Uterus (tissue), 4 donors: ENCODE measurements around the gene GASK1A. TPM values are rescaled to one million over a fixed set of nuclear protein-coding genes. Genes with fewer than 3 reads are reported as not detected.

Experiments
- DNase-seq, 2 donors: peaks; one replicate each; pipeline ENCODE4 v3.0.0-alpha.2; 2019 to 2020
- H3K27ac ChIP-seq, 2 donors: fragments of 200-600 bp; sonication (generic); 1 replicate in 1 of 2; 2 replicates in 1 of 2; pipeline ENCODE4 v1.5.1; 2016 to 2018
- H3K27me3 ChIP-seq, 2 donors: fragments of 200-600 bp; sonication (generic); one replicate each; pipeline ENCODE4 v1.5.1; 2018 to 2019; ENCODE audit warnings: control low read depth in 1 of 2
- H3K36me3 ChIP-seq, 2 donors: fragments of 200-600 bp; sonication (generic); one replicate each; pipeline ENCODE4 v1.5.1; 2019; ENCODE audit warnings: control low read depth in 1 of 2
- H3K4me1 ChIP-seq, 2 donors: fragments of 200-600 bp; sonication (generic); one replicate each; pipeline ENCODE4 v1.5.1; 2018 to 2019; ENCODE audit warnings: control low read depth in 1 of 2
- H3K4me3 ChIP-seq, 2 donors: fragments of 200-600 bp; sonication (generic); 1 replicate in 1 of 2; 2 replicates in 1 of 2; pipeline ENCODE4 v1.5.1; 2018 to 2019; ENCODE audit warnings: mild to moderate bottlenecking in 1 of 2
- H3K9me3 ChIP-seq, 2 donors: fragments of 200-600 bp; sonication (generic); one replicate each; pipeline ENCODE4 v1.5.1; 2019; ENCODE audit warnings: control low read depth in 1 of 2
- POLR2A ChIP-seq, 2 donors: fragments of 450-650 bp; IDR thresholded peaks; one replicate each; pipeline ENCODE4 v1.6.1; 2016; ENCODE audit warnings: antibody characterized with exemption in 2 of 2, mild to moderate bottlenecking in 1 of 2, moderate library complexity in 1 of 2
- intact Hi-C: fragments of 100-400 bp; cut with DNase I; formaldehyde crosslinking; loops from one replicate; pipeline ENCODE4 v1.15.1; 2023; ENCODE audit warnings: low total_unique reads
- total RNA-seq, 4 donors: library from RNA; depleted of rRNA in 3 of 4; stranded (reverse); fragments of >200 nt in 3 of 4; gene quantifications; one replicate each; pipeline versions ENCODE4 v1.1.0 to v1.2.4, GENCODE V29; 2014 to 2023
- TF ChIP-seq, protein P1 (sequence below), 4 experiments: fragments of 200-600 bp in 2 of 4; fragments of 450-650 bp in 2 of 4; sonication (generic) in 2 of 4; IDR thresholded peaks; one replicate each; pipeline ENCODE4 v1.5.1; 2016 to 2019; ENCODE audit warnings: antibody characterized with exemption in 4 of 4, mild to moderate bottlenecking in 2 of 4, moderate library complexity in 1 of 4
- donor health status: DM: yes; HTN: yes; CAD: no.

GASK1A gene
- total RNA-seq, 4 donors from 2014 or later, result 26.3 to 65.8 (median 48.0) TPM

DNA sequence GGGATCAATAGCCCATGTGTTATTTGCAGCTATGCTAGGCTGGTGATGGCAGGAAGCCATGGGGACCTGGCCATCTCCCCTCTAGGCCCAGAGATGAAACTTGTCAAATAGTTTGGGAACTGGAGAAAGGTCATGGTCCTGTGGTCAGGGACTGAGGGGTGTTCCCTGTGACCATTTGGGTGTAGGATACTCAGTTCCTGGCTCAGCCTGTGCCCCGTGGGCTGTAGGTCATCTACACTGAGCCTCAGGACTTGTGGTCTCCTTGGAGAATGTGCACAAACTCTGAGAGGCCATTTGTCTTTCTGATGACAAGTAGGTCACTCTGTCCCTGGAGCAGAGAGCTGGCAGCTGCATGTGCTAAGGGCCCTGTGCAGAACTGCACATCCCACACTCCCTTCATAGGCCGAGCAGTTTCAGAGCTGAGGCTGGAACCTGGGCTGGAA lies 17.5 kb downstream of the GASK1A start:
- no peak for TF ChIP-seq POLR2A (IDR thresholded peaks at IDR 0.05)
- TF ChIP-seq, protein P1, sequence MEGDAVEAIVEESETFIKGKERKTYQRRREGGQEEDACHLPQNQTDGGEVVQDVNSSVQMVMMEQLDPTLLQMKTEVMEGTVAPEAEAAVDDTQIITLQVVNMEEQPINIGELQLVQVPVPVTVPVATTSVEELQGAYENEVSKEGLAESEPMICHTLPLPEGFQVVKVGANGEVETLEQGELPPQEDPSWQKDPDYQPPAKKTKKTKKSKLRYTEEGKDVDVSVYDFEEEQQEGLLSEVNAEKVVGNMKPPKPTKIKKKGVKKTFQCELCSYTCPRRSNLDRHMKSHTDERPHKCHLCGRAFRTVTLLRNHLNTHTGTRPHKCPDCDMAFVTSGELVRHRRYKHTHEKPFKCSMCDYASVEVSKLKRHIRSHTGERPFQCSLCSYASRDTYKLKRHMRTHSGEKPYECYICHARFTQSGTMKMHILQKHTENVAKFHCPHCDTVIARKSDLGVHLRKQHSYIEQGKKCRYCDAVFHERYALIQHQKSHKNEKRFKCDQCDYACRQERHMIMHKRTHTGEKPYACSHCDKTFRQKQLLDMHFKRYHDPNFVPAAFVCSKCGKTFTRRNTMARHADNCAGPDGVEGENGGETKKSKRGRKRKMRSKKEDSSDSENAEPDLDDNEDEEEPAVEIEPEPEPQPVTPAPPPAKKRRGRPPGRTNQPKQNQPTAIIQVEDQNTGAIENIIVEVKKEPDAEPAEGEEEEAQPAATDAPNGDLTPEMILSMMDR (IDR thresholded peaks at IDR 0.05), result no peak
- Histone ChIP-seq H3K27me3 (no peaks in the 10 kb centered on the region), H3K27ac (peak overlapping the region; percentile 60 to 86), H3K36me3 (no peaks in the 10 kb centered on the region), H3K9me3 (no peaks in the 10 kb centered on the region), H3K4me1 (peaks cover 13 to 30% of the 10 kb centered on the region in 2 donors), H3K4me3 (no peak overlapping the region)
- intact Hi-C loops, result no loop called here
- peak; percentile 65 to 76 for DNase-seq

DNA sequence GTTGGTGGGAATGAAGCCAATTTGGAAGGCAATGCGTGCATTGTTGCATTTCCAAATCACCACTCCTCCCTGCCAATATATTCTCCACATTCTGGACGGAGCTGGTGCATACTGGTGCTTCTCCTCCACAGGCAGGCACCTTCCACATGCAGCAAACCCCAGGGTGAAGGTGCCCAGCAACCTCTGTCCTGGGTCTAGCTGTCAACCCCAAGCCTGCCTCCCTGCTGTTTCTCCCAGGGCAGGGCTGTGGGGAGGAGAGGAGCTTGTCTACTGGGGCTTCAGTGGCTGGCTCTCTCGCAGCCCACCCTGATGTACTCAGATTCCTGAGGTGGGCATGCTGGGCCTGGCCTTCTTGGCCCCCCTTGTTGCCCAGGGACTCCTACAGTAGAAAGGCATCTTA lies 20.1 kb downstream of the GASK1A start:
- intact Hi-C loops, result no loop called here
- H3K36me3 ChIP-seq, result no peaks in the 10 kb centered on the region
- TF ChIP-seq POLR2A (IDR thresholded peaks at IDR 0.05), result no peak
- TF ChIP-seq, protein P1 (IDR thresholded peaks at IDR 0.05), result no peak
- peaks cover 14 to 38% of the 10 kb centered on the region in 2 donors for H3K4me1 ChIP-seq
- no peak for DNase-seq
- no peaks in the 10 kb centered on the region for H3K9me3 ChIP-seq
- no peak overlapping the region for H3K4me3 ChIP-seq
- H3K27ac ChIP-seq, result peak overlapping the region; percentile 82 to 86
- no peaks in the 10 kb centered on the region for H3K27me3 ChIP-seq

DNA sequence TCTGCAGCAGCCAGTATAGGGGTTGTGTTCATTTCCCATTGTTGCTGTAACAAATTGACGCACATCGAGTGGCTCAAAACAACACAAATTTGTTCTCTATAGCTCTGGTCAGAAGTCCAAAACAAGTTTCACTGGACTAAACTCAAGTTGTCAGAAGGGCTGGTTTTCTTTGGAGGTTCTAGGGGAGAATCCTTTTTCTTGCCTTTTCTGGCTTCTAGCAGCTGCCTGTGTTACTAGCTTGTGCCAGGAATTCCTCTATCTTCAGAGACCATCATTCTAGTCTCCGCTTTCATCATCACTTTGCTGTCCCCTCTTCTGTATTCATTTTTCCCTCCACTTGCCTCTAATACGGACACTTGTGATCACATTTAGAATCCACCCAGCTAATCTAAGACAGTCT lies 20.5 kb downstream of the GASK1A start:
- H3K4me3 ChIP-seq, result no peak overlapping the region
- H3K27ac ChIP-seq, result peak overlapping the region; percentile 82 to 86
- H3K9me3 ChIP-seq, result no peaks in the 10 kb centered on the region
- DNase-seq, result no peak
- no peaks in the 10 kb centered on the region for H3K36me3 ChIP-seq
- H3K27me3 ChIP-seq, result no peaks in the 10 kb centered on the region
- intact Hi-C loops, result no loop called here
- H3K4me1 ChIP-seq, result peaks cover 14 to 38% of the 10 kb centered on the region in 2 donors
- TF ChIP-seq, protein P1 (IDR thresholded peaks at IDR 0.05), result no peak
- TF ChIP-seq POLR2A (IDR thresholded peaks at IDR 0.05), result no peak

DNA sequence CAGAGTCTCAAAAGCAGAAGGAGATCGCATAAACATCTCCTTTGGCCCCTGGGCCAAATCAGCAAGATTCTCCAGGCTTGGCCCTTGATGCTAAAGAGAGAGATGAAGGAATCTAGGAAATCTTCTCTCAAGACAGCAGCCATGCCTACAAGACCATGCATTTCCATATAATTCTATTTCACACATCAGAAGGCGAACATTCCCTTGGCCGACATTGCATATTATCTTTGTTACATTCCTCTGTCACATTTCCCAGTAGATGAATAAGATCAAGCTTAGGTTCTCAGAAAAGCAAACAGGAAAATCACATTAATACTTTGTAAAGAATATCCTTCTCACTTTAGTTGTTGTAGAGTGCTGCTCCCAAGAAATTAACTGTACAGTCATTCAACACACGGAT lies 21.3 kb downstream of the GASK1A start:
- TF ChIP-seq, protein P1 (IDR thresholded peaks at IDR 0.05), result no peak
- no peak for TF ChIP-seq POLR2A (IDR thresholded peaks at IDR 0.05)
- no peak for DNase-seq
- Histone ChIP-seq H3K27me3 (no peaks in the 10 kb centered on the region), H3K27ac (peak overlapping the region; percentile 82 to 86), H3K4me1 (peaks cover 14 to 38% of the 10 kb centered on the region in 2 donors), H3K4me3 (no peak overlapping the region), H3K9me3 (no peaks in the 10 kb centered on the region), H3K36me3 (no peaks in the 10 kb centered on the region)
- intact Hi-C loops, result no loop called here

DNA sequence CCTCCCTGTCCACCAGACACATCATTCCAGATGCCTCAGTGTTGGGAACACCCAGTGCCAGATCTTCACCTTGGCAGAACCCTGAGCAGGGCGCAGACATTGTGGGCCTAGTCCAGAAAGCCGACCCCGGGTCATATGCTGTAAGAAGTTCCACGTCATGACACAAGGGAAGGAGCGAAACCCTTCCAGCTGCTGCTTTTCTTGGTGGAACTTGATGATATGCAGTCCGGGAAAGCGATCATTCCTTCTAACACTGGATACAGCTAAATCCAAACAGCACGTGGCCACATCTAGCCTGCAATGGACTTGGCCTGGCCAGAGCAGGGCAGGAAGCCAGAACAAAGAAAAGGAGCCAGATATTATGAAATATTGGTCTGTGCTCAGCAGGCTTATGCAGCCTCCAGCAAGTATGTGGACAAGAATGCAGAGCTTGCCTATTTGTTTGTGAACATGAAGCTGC lies 22.0 kb downstream of the GASK1A start:
- no peaks in the 10 kb centered on the region for H3K9me3 ChIP-seq
- H3K36me3 ChIP-seq, result no peaks in the 10 kb centered on the region
- no peaks in the 10 kb centered on the region for H3K27me3 ChIP-seq
- TF ChIP-seq, protein P1 (IDR thresholded peaks at IDR 0.05), result no peak
- peak in 1 of 2 donors; percentile 21 for TF ChIP-seq POLR2A (IDR thresholded peaks at IDR 0.05)
- H3K4me1 ChIP-seq, result peaks cover 9 to 38% of the 10 kb centered on the region in 2 donors
- peak; percentile 94 for DNase-seq
- H3K27ac ChIP-seq, result peak overlapping the region; percentile 82 to 86
- no peak overlapping the region for H3K4me3 ChIP-seq
- intact Hi-C loops, result no loop called here
